A673 (cell line): ENCODE data around the gene CAMK1D. TPM values are rescaled to one million over a fixed set of nuclear protein-coding genes. Genes with fewer than 3 reads are reported as not detected.

Source experiments
- BruUV-seq: library from RNA; stranded (reverse); fragments of 400-500 nt; replicated peaks from 2 replicates; lab custom pipeline; 2021; lab: Mats Ljungman, UMichigan
- CTCF ChIA-PET: fragments of 300-600 bp; sonication (Branson Sonifier 250); formaldehyde crosslinking; loops from one replicate; lab custom pipeline; 2022; ENCODE audit warnings: antibody characterized with exemption; lab: Charles Lee
- POLR2A ChIA-PET: fragments of 300-600 bp; sonication (Branson Sonifier 250); formaldehyde crosslinking; loops from one replicate; lab custom pipeline; 2022; ENCODE audit warnings: antibody characterized with exemption; ENCODE audit not compliant: low non-redundant PET; lab: Charles Lee
- DNase-seq: peaks from one replicate; pipeline ENCODE4 v3.0.0-alpha.2; 2015; ENCODE audit warnings: low spot score
- H3K27ac ChIP-seq: fragments of 200-600 bp; sonication (generic); 2 replicates; pipeline ENCODE4 v1.5.1; 2016; ENCODE audit warnings: mixed run types, low read depth, mild to moderate bottlenecking, mixed read lengths, antibody characterized with exemption, low read length; ENCODE audit not compliant: poor library complexity, severe bottlenecking
- H3K27me3 ChIP-seq: fragments of 200-600 bp; sonication (generic); replicated peaks from 2 replicates; pipeline ENCODE4 v1.6.1; 2017; ENCODE audit warnings: mixed run types, low read depth, mild to moderate bottlenecking, mixed read lengths, antibody characterized with exemption, low read length; ENCODE audit not compliant: insufficient read depth, poor library complexity
- H3K36me3 ChIP-seq: fragments of 200-600 bp; sonication (generic); 2 replicates; pipeline ENCODE4 v1.6.1; 2016; ENCODE audit warnings: mixed run types, mild to moderate bottlenecking, mixed read lengths, antibody characterized with exemption, low read length; ENCODE audit not compliant: insufficient read depth, poor library complexity, severe bottlenecking
- H3K4me1 ChIP-seq: fragments of 200-600 bp; sonication (generic); 2 replicates; pipeline ENCODE4 v1.6.1; 2017; ENCODE audit warnings: mixed run types, mild to moderate bottlenecking, mixed read lengths, antibody characterized with exemption, low read length; ENCODE audit not compliant: insufficient read depth, poor library complexity, severe bottlenecking
- H3K4me3 ChIP-seq: fragments of 200-600 bp; sonication (generic); 2 replicates; pipeline ENCODE4 v1.5.1; 2016; ENCODE audit warnings: low read depth, mixed run types, mild to moderate bottlenecking, mixed read lengths, low read length; ENCODE audit not compliant: poor library complexity, severe bottlenecking
- H3K9me3 ChIP-seq: fragments of 200-600 bp; sonication (generic); 2 replicates; pipeline ENCODE4 v1.6.1; 2016; ENCODE audit warnings: mixed run types, low read depth, mild to moderate bottlenecking, mixed read lengths, antibody characterized with exemption, low read length; ENCODE audit not compliant: poor library complexity, severe bottlenecking
- CTCF ChIP-seq: fragments of 300-800, 200-600 bp; sonication (generic); conservative IDR thresholded peaks from 2 replicates; pipeline ENCODE4 v1.5.1; 2017; ENCODE audit warnings: low read depth, mild to moderate bottlenecking, antibody characterized with exemption, low read length, moderate library complexity, mixed read lengths
- EZH2 ChIP-seq: fragments of 200-600 bp; sonication (generic); IDR thresholded peaks from 2 replicates; pipeline ENCODE4 v1.6.1; 2017; ENCODE audit warnings: borderline replicate concordance, low read depth, mild to moderate bottlenecking, mixed read lengths, antibody characterized with exemption, low read length; ENCODE audit not compliant: poor library complexity, severe bottlenecking
- intact Hi-C: fragments of 100-400 bp; cut with micrococcal nuclease; formaldehyde crosslinking; loops from one replicate; pipeline ENCODE4 v1.10.0; 2022; ENCODE audit not compliant: unreplicated experiment
- total RNA-seq: library from RNA; stranded (reverse); gene quantifications from 2 replicates; pipeline ENCODE4 v1.2.3, GENCODE V29; 2021

The CAMK1D gene
- total RNA-seq, 1 experiment from 2014 or later: 23.7 TPM

GRCh38 chr10:12473491-12473890, 124.1 kb downstream of the CAMK1D start:
- BruUV-seq: no TSS peak
- H3K27ac ChIP-seq: peak overlapping the region; percentile 37
- no peak for TF ChIP-seq EZH2
- no peak for TF ChIP-seq CTCF
- no peaks in the 10 kb centered on the region for H3K36me3 ChIP-seq
- CTCF ChIA-PET: no interaction called here
- intact Hi-C loops: no loop called here
- H3K4me3 ChIP-seq: no peak overlapping the region
- POLR2A ChIA-PET: no interaction called here
- H3K4me1 ChIP-seq: peaks cover 2% of the 10 kb centered on the region
- no peaks in the 10 kb centered on the region for H3K27me3 ChIP-seq
- H3K9me3 ChIP-seq: no peaks in the 10 kb centered on the region
- DNase-seq: no peak

- H3K4me1 ChIP-seq: peaks cover 11% of the 10 kb centered on the region
- no peak overlapping the region for H3K4me3 ChIP-seq
- H3K36me3 ChIP-seq: no peaks in the 10 kb centered on the region
- TF ChIP-seq CTCF: no peak
- no peak for TF ChIP-seq EZH2
- POLR2A ChIA-PET: no interaction called here
- H3K27me3 ChIP-seq: no peaks in the 10 kb centered on the region
- BruUV-seq: no TSS peak
- CTCF ChIA-PET: no interaction called here
- no peak overlapping the region for H3K27ac ChIP-seq
- intact Hi-C loops: no loop called here
- DNase-seq: no peak
- no peaks in the 10 kb centered on the region for H3K9me3 ChIP-seq
Observed at GRCh38 chr10:12474727-12475412, 125.5 kb downstream of the CAMK1D start.

GRCh38 chr10:12476656-12477055, 127.3 kb downstream of the CAMK1D start:
- no peaks in the 10 kb centered on the region for H3K36me3 ChIP-seq
- BruUV-seq: no TSS peak
- H3K9me3 ChIP-seq: no peaks in the 10 kb centered on the region
- ChIA-PET CTCF (no interaction called here), POLR2A (no interaction called here)
- no peak overlapping the region for H3K27ac ChIP-seq
- H3K4me1 ChIP-seq: peaks cover 15% of the 10 kb centered on the region
- TF ChIP-seq CTCF: no peak
- no peak for TF ChIP-seq EZH2
- no peak for DNase-seq
- no peak overlapping the region for H3K4me3 ChIP-seq
- H3K27me3 ChIP-seq: no peaks in the 10 kb centered on the region
- intact Hi-C loops: no loop called here
